K562 (cell line): ENCODE results near the gene SHTN1. TPM values are rescaled to one million over a fixed set of nuclear protein-coding genes. Genes with fewer than 3 reads are reported as not detected.
A peak's percentile ranks its signal among the peaks of the same experiment; 100 is the strongest.

ENCODE experiments used
- ATAC-seq: fragments of 200-7000 bp; cut with Tn5 transposase; 3 replicates; pipeline ENCODE4 v1.9.1; 2020; ENCODE audit warnings: moderate library complexity
- BruUV-seq: library from RNA; stranded (reverse); fragments of 400-500 nt; replicated peaks from 2 replicates; lab custom pipeline; 2021; lab: Mats Ljungman, UMichigan
- CTCF ChIA-PET: fragments of 300-600 bp; formaldehyde crosslinking; extraction: SDS; loops from one replicate; lab custom pipeline; 2021; ENCODE audit warnings: low intra/inter-chr PET ratio; lab: Yijun Ruan, JAX
- POLR2A ChIA-PET: fragments of 300-600, 350-650 bp; sonication (Branson Sonifier 250); formaldehyde crosslinking; extraction: SDS; loops from one replicate; lab custom pipeline; 2021; ENCODE audit warnings: antibody characterized with exemption, inconsistent platforms; lab: Yijun Ruan, JAX
- DNase-seq, 4 experiments: peaks; one replicate each; pipeline versions ENCODE4 v3.0.0 to v3.0.0-alpha.2; 2011 to 2018; ENCODE audit warnings: low spot score in 3 of 4, mixed read lengths in 3 of 4; ENCODE audit errors: extremely low read depth in 1 of 4
- FAIRE-seq: peaks from 2 replicates; lab custom pipeline; 2011; peaks lifted over from hg19 to GRCh38; lab: Jason Lieb, UNC
- H2AFZ ChIP-seq: 2 replicates; pipeline ENCODE4 v1.6.0; 2011; ENCODE audit warnings: low read depth, low read length, control low read depth, inconsistent platforms
- H3K27ac ChIP-seq: fragments of 200-600 bp; 3 replicates; pipeline ENCODE4 v1.8.0; 2011; ENCODE audit warnings: low read depth, mild to moderate bottlenecking, control low read depth, inconsistent platforms, low read length, moderate library complexity, mixed read lengths; ENCODE audit errors: extremely low read depth
- H3K27me3 ChIP-seq, 2 experiments: fragments of 300-600 bp in 1 of 2; 2 replicates in 1 of 2; 3 replicates in 1 of 2; pipeline versions ENCODE4 v1.6.0 to v1.8.0; 2011; ENCODE audit warnings: inconsistent platforms in 2 of 2, low read length in 2 of 2, mild to moderate bottlenecking in 1 of 2, mixed read lengths in 1 of 2, moderate library complexity in 1 of 2; ENCODE audit not compliant: control insufficient read depth in 2 of 2, insufficient read depth in 2 of 2
- H3K36me3 ChIP-seq: fragments of 300-600 bp; 3 replicates; pipeline ENCODE4 v1.8.0; 2011; ENCODE audit warnings: mild to moderate bottlenecking, low read length, inconsistent platforms; ENCODE audit not compliant: control insufficient read depth, insufficient read depth
- H3K4me1 ChIP-seq, 2 experiments: fragments of 200-600 bp in 1 of 2; replicated peaks in 1 of 2; 2 replicates in 1 of 2; 3 replicates in 1 of 2; pipeline versions ENCODE4 v1.5.1 to v1.8.0; 2011; ENCODE audit warnings: inconsistent platforms in 2 of 2, low read length in 2 of 2, mild to moderate bottlenecking in 1 of 2, mixed read lengths in 1 of 2, moderate library complexity in 1 of 2; ENCODE audit not compliant: control insufficient read depth in 2 of 2, insufficient read depth in 2 of 2
- H3K4me2 ChIP-seq: 2 replicates; pipeline ENCODE4 v1.6.1; 2011; ENCODE audit warnings: low read length, control low read depth, inconsistent platforms, mixed read lengths; ENCODE audit not compliant: insufficient read depth
- H3K4me3 ChIP-seq: fragments of 200-600 bp; sonication (generic), shearing (Covaris generic); 2 replicates; pipeline ENCODE4 v1.5.1; 2016; ENCODE audit warnings: control low read depth, inconsistent platforms
- H3K79me2 ChIP-seq: fragments of 200-600 bp; 3 replicates; pipeline ENCODE4 v1.8.0; 2011; ENCODE audit warnings: low read length, inconsistent platforms; ENCODE audit not compliant: control insufficient read depth, insufficient read depth
- H3K9ac ChIP-seq, 2 experiments: 2 replicates each; pipeline versions ENCODE4 v1.6.0 to v1.6.1; 2011; ENCODE audit warnings: low read depth in 2 of 2, low read length in 2 of 2, control low read depth in 1 of 2, inconsistent platforms in 1 of 2, mild to moderate bottlenecking in 1 of 2, mixed read lengths in 1 of 2; ENCODE audit not compliant: insufficient read depth in 1 of 2
- H3K9me1 ChIP-seq: one replicate; pipeline ENCODE4 v1.6.0; 2011; ENCODE audit warnings: inconsistent platforms, mild to moderate bottlenecking, low read length, moderate library complexity; ENCODE audit not compliant: control insufficient read depth, insufficient read depth
- H3K9me3 ChIP-seq: replicated peaks from 2 replicates; pipeline ENCODE4 v1.5.1; 2011; ENCODE audit warnings: low read depth, low read length, inconsistent platforms; ENCODE audit not compliant: control insufficient read depth, insufficient read depth
- H4K20me1 ChIP-seq: replicated peaks from 2 replicates; pipeline ENCODE4 v1.6.1; 2011; ENCODE audit warnings: low read length, inconsistent platforms, mixed read lengths; ENCODE audit not compliant: control insufficient read depth, insufficient read depth
- E2F3 ChIP-seq: fragments of 250-450 bp; sonication (Bioruptor Pico); IDR thresholded peaks from 2 replicates; pipeline ENCODE4 v1.4.0; 2020; ENCODE audit warnings: mild to moderate bottlenecking
- NFRKB ChIP-seq: fragments of 450-650 bp; IDR thresholded peaks from 2 replicates; pipeline ENCODE4 v1.6.1; 2016; ENCODE audit warnings: low read depth
- SAFB ChIP-seq: fragments of 200-400 bp; formaldehyde crosslinking; IDR thresholded peaks from 2 replicates; pipeline ENCODE4 v1.6.1; 2017; ENCODE audit warnings: low read depth, low read length, borderline replicate concordance
- TCFL5 ChIP-seq: fragments of 250-450 bp; sonication (Bioruptor Pico); conservative IDR thresholded peaks from 2 replicates; pipeline ENCODE4 v1.6.1; 2021; ENCODE audit warnings: mild to moderate bottlenecking, moderate library complexity, matching md5 sums
- ZNF445 ChIP-seq: fragments of 250-450 bp; sonication (Bioruptor Pico); IDR thresholded peaks from 2 replicates; pipeline ENCODE4 v1.4.0; 2020; ENCODE audit warnings: low read depth, mild to moderate bottlenecking, moderate library complexity
- WGBS: fragments of 100-300 bp; shearing (Covaris generic); methylation state at CpG from one replicate; pipeline ENCODE4 v1.1.6; 2016; ENCODE audit warnings: low coverage, mixed read lengths; ENCODE audit not compliant: insufficient coverage; ENCODE audit errors: missing lambda C conversion rate; 5-methylcytosine and 5-hydroxymethylcytosine counted together
- in situ Hi-C: fragments of 300-500 bp; cut with MboI; formaldehyde crosslinking; loops from 4 replicates; pipeline ENCODE4 v1.15.0; 2018; ENCODE audit warnings: inconsistent platforms, mixed read lengths
- intact Hi-C: fragments of 100-400 bp; cut with micrococcal nuclease; formaldehyde crosslinking; loops from 2 replicates; pipeline ENCODE4 v1.14.2; 2022
- polyA plus RNA-seq, 8 experiments: library from polyadenylated mRNA; depleted of rRNA in 4 of 8; stranded (reverse) in 5 of 8; unstranded in 3 of 8; fragments of >200 nt; fragmentation: Nextera tagmentation in 2 of 8; fragmentation: Illumina TruSeq in 1 of 8; extraction: Ambion mirVana in 2 of 8; extraction: Trizol in 1 of 8; gene quantifications; 2 replicates each; pipeline versions ENCODE4 v1.2.1 to v1.2.3, GENCODE V29; 2011 to 2014; ENCODE audit warnings: inconsistent platforms in 1 of 8, missing spikeins in 1 of 8
- total RNA-seq, 7 experiments: library from RNA; depleted of rRNA in 6 of 7; stranded (reverse); fragments of >200 nt in 6 of 7; fragmentation: Illumina TruSeq in 2 of 7; extraction: Trizol in 2 of 7; gene quantifications; 2 replicates each; pipeline versions ENCODE4 v1.2.1 to v1.2.3, GENCODE V29; 2011 to 2021; ENCODE audit warnings: low replicate concordance in 1 of 7
- TF ChIP-seq, protein P1 (sequence below), 2 experiments: fragments of 450-650 bp; conservative IDR thresholded peaks; 2 replicates each; pipeline ENCODE4 v1.6.1; 2017; ENCODE audit warnings: mild to moderate bottlenecking in 2 of 2, moderate library complexity in 2 of 2
- TF ChIP-seq, protein P2 (sequence below): fragments of 450-650 bp; IDR thresholded peaks from 2 replicates; pipeline ENCODE4 v1.6.1; 2016; ENCODE audit warnings: mild to moderate bottlenecking, moderate library complexity

Gene SHTN1
- total and polyA plus RNA-seq, 9 of the 15 experiments (the other 6 are each of a cell fraction or from before 2014, with no cell fraction given): 5.4 to 21.3 (median 13.3) TPM

DNA sequence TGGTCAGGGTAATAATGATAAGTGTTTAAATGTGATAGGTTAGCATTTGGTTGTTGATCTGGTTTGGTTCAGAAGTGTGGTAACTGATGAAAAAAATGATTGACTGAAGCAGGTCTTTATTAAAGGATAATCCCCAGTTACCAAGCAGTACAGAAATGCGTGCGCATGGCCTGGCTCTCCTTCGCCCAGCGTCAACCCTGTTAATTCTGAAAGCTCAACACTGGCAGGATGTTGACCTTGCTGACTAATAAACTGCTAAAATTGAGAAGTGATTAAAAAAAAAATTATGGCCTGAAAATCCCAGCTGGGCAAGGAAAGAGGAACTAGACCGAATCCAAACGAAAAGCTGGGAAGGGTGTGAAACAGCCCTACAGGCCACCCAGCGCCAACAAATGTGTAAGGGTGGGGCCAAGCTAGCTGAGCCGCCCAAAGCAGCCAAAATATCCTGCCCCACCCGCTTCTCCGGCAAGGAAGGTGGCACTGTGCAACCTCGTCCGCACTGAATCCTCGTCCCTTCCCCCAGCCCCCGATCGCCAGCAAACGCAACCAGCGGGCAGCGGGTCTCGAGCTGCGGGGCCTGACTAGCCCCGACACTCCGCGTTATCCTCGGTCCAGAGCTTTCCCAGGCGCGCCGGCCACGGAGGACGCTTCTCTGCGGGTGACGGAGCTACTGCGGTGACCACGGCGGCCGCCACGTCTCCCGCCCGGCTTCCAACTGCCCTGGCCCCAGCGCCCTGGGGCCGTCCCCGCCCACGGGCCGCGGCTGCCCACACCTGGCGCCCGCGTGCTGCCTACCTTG, 561 bp downstream of the SHTN1 start:
- 5% methylated on average over 28 of the region's 47 CpGs for WGBS
- peak overlapping the region; percentile 77 for H2AFZ ChIP-seq
- peaks cover 62% of the 10 kb centered on the region for H3K79me2 ChIP-seq
- ChIA-PET POLR2A (interaction anchor here (0.6 to 1.6 kb wide), 5 partner anchors 13 to 159 kb away, joined by 3 to 5 read pairs (median 3); no protein-coding TSS in a partner anchor), CTCF (no interaction called here)
- peak; percentile 44 to 61 (median 50) for DNase-seq
- FAIRE-seq: peak; percentile 70
- H3K4me3 ChIP-seq: peak overlapping the region; percentile 81
- in situ Hi-C loops: no loop called here
- no peaks in the 10 kb centered on the region for H3K27me3 ChIP-seq
- peak; percentile 77 for ATAC-seq
- intact Hi-C loops: loop anchor here (5.0 kb wide), 1 partner anchor 57 kb away; no protein-coding TSS in a partner anchor
- H3K4me1 ChIP-seq: peaks cover 13% of the 10 kb centered on the region in 2 experiments; a peak in 4 of 5 replicates
- peak overlapping the region; percentile 99 for H3K27ac ChIP-seq
- no peaks in the 10 kb centered on the region for H4K20me1 ChIP-seq
- peak overlapping the region; percentile 93 for H3K4me2 ChIP-seq
- H3K9me3 ChIP-seq: no peaks in the 10 kb centered on the region
- H3K9ac ChIP-seq: peak overlapping the region; percentile 86 to 98
- no peaks in the 10 kb centered on the region for H3K9me1 ChIP-seq
- TSS peak; percentile 45 for BruUV-seq
- H3K36me3 ChIP-seq: no peaks in the 10 kb centered on the region; the same call in 2 of the 3 replicates
- TF ChIP-seq ZNF445 (CRISPR knock-in tag) (no peak), SAFB (no peak; the same call in 1 of the 2 replicates), NFRKB (no peak), E2F3 (no peak), TCFL5 (CRISPR knock-in tag) (no peak)
- TF ChIP-seq, protein P1, sequence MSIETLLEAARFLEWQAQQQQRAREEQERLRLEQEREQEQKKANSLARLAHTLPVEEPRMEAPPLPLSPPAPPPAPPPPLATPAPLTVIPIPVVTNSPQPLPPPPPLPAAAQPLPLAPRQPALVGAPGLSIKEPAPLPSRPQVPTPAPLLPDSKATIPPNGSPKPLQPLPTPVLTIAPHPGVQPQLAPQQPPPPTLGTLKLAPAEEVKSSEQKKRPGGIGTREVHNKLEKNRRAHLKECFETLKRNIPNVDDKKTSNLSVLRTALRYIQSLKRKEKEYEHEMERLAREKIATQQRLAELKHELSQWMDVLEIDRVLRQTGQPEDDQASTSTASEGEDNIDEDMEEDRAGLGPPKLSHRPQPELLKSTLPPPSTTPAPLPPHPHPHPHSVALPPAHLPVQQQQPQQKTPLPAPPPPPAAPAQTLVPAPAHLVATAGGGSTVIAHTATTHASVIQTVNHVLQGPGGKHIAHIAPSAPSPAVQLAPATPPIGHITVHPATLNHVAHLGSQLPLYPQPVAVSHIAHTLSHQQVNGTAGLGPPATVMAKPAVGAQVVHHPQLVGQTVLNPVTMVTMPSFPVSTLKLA (conservative IDR thresholded peaks at IDR 0.05): peak in 1 of 2 experiments; percentile 16; a peak in 1 of 4 replicates
- TF ChIP-seq, protein P2, sequence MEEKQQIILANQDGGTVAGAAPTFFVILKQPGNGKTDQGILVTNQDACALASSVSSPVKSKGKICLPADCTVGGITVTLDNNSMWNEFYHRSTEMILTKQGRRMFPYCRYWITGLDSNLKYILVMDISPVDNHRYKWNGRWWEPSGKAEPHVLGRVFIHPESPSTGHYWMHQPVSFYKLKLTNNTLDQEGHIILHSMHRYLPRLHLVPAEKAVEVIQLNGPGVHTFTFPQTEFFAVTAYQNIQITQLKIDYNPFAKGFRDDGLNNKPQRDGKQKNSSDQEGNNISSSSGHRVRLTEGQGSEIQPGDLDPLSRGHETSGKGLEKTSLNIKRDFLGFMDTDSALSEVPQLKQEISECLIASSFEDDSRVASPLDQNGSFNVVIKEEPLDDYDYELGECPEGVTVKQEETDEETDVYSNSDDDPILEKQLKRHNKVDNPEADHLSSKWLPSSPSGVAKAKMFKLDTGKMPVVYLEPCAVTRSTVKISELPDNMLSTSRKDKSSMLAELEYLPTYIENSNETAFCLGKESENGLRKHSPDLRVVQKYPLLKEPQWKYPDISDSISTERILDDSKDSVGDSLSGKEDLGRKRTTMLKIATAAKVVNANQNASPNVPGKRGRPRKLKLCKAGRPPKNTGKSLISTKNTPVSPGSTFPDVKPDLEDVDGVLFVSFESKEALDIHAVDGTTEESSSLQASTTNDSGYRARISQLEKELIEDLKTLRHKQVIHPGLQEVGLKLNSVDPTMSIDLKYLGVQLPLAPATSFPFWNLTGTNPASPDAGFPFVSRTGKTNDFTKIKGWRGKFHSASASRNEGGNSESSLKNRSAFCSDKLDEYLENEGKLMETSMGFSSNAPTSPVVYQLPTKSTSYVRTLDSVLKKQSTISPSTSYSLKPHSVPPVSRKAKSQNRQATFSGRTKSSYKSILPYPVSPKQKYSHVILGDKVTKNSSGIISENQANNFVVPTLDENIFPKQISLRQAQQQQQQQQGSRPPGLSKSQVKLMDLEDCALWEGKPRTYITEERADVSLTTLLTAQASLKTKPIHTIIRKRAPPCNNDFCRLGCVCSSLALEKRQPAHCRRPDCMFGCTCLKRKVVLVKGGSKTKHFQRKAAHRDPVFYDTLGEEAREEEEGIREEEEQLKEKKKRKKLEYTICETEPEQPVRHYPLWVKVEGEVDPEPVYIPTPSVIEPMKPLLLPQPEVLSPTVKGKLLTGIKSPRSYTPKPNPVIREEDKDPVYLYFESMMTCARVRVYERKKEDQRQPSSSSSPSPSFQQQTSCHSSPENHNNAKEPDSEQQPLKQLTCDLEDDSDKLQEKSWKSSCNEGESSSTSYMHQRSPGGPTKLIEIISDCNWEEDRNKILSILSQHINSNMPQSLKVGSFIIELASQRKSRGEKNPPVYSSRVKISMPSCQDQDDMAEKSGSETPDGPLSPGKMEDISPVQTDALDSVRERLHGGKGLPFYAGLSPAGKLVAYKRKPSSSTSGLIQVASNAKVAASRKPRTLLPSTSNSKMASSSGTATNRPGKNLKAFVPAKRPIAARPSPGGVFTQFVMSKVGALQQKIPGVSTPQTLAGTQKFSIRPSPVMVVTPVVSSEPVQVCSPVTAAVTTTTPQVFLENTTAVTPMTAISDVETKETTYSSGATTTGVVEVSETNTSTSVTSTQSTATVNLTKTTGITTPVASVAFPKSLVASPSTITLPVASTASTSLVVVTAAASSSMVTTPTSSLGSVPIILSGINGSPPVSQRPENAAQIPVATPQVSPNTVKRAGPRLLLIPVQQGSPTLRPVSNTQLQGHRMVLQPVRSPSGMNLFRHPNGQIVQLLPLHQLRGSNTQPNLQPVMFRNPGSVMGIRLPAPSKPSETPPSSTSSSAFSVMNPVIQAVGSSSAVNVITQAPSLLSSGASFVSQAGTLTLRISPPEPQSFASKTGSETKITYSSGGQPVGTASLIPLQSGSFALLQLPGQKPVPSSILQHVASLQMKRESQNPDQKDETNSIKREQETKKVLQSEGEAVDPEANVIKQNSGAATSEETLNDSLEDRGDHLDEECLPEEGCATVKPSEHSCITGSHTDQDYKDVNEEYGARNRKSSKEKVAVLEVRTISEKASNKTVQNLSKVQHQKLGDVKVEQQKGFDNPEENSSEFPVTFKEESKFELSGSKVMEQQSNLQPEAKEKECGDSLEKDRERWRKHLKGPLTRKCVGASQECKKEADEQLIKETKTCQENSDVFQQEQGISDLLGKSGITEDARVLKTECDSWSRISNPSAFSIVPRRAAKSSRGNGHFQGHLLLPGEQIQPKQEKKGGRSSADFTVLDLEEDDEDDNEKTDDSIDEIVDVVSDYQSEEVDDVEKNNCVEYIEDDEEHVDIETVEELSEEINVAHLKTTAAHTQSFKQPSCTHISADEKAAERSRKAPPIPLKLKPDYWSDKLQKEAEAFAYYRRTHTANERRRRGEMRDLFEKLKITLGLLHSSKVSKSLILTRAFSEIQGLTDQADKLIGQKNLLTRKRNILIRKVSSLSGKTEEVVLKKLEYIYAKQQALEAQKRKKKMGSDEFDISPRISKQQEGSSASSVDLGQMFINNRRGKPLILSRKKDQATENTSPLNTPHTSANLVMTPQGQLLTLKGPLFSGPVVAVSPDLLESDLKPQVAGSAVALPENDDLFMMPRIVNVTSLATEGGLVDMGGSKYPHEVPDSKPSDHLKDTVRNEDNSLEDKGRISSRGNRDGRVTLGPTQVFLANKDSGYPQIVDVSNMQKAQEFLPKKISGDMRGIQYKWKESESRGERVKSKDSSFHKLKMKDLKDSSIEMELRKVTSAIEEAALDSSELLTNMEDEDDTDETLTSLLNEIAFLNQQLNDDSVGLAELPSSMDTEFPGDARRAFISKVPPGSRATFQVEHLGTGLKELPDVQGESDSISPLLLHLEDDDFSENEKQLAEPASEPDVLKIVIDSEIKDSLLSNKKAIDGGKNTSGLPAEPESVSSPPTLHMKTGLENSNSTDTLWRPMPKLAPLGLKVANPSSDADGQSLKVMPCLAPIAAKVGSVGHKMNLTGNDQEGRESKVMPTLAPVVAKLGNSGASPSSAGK: peak; percentile 43
